Hematopoietic multipotent progenitor cell treated with erythropoietin and hydrocortisone succinate and interleukin-3 and kit ligand, for 17 days (in vitro differentiated cells): Measurements from ENCODE around the gene KTN1.

Experiments used
- DNase-seq: peaks from one replicate; pipeline ENCODE4 v3.0.0-alpha.2; 2015; ENCODE audit warnings: low spot score

KTN1 gene

GRCh38 chr14:55579724-55580469, at the start of gene KTN1:
TSS of gene KTN1 (plus strand) at chr14:55580207. CDS start at chr14:55612049, 31,842 bp downstream.
- peak; percentile 75 for DNase-seq

GRCh38 chr14:55530464-55530863, 49.5 kb upstream of the KTN1 start:
- no peak for DNase-seq

GRCh38 chr14:55532645-55533344, 47.2 kb upstream of the KTN1 start:
- DNase-seq, result no peak

- no peak for DNase-seq
Observed at GRCh38 chr14:55533960-55534359, 46.0 kb upstream of the KTN1 start.

- DNase-seq, result no peak
Observed at GRCh38 chr14:55535516-55536203, 44.3 kb upstream of the KTN1 start.

GRCh38 chr14:55536204-55536708, 43.8 kb upstream of the KTN1 start:
- DNase-seq, result no peak

- DNase-seq, result no peak
Observed at GRCh38 chr14:55537782-55538181, 42.2 kb upstream of the KTN1 start.

GRCh38 chr14:55539975-55540374, 40.0 kb upstream of the KTN1 start:
- no peak for DNase-seq

GRCh38 chr14:55540847-55541773, 38.9 kb upstream of the KTN1 start:
- DNase-seq, result no peak

GRCh38 chr14:55545779-55546178, 34.2 kb upstream of the KTN1 start:
- DNase-seq, result no peak

GRCh38 chr14:55546212-55546874, 33.7 kb upstream of the KTN1 start:
- no peak for DNase-seq

- no peak for DNase-seq
Observed at GRCh38 chr14:55547650-55548315, 32.2 kb upstream of the KTN1 start.

GRCh38 chr14:55553791-55554190, 26.2 kb upstream of the KTN1 start:
- DNase-seq, result no peak

- no peak for DNase-seq
Observed at GRCh38 chr14:55556929-55557623, 22.9 kb upstream of the KTN1 start.

- DNase-seq, result no peak
Observed at GRCh38 chr14:55562135-55562534, 17.9 kb upstream of the KTN1 start.

GRCh38 chr14:55568618-55569017, 11.4 kb upstream of the KTN1 start:
- DNase-seq, result no peak

GRCh38 chr14:55571125-55571889, 8.7 kb upstream of the KTN1 start:
- no peak for DNase-seq

- no peak for DNase-seq
Observed at GRCh38 chr14:55572578-55572977, 7.4 kb upstream of the KTN1 start.

- no peak for DNase-seq
Observed at GRCh38 chr14:55574988-55575387, 5.0 kb upstream of the KTN1 start.
